ENCODE measurements around the gene PPP2R2C.
A peak's percentile ranks its signal among the peaks of the same experiment; 100 is the strongest.

The PPP2R2C gene

DNA sequence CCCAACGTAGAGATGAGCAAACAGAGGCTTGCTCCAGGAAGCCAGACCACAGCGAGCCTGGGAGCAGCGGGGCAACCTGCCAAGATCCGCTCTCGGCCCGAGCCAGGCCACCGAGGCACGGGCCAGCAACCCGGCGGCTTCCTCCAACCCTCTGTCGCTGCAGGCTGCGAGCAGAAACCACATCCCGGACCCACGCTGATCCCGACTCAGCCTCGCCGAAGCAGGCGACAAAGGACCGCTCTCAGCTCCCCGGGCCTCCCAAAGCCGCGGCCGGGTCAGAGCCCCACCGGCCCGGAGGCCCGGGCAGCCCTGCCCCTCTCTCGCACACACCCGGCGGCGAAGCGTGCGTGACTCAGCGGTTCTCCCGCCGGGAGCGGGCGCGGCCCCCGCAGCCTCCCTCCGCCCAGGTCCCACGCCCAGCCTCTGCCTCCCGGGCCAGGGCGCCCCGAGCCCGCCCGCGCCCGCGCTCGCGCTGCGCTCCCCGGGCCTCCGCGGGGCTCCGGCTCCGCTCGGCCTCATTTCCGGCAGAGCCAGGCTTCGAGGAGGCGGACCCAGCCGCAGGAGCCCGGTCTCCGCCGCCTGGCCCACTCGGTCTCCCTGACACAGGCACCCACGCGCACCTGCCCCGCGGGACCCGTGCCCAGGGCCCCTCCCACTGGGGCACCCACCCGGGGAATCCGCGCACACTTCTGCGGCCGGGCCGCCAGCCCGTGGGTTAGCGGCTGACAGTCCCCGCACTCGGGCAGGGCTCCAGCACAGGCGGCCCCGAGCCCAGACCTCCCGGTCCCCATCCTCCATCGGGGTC lies 1.7 kb downstream of the PPP2R2C start:
- in situ Hi-C loops (cut with MboI; ENCODE audit: low pct_unique_long_range_greater_than_20kb, low sequenced_read_pairs, unreplicated experiment) = no loop called here
- no peak for TF ChIP-seq CTCF (IDR thresholded peaks at IDR 0.05; ENCODE audit: extremely low read depth, insufficient read depth, missing control alignments)
- DNase-seq (ENCODE audit: low spot score) = peak; percentile 47

- TF ChIP-seq CTCF (IDR thresholded peaks at IDR 0.05; ENCODE audit: extremely low read depth, insufficient read depth, missing control alignments) = no peak
- in situ Hi-C loops (cut with MboI; ENCODE audit: low pct_unique_long_range_greater_than_20kb, low sequenced_read_pairs, unreplicated experiment) = no loop called here
- no peak for DNase-seq (ENCODE audit: low spot score)
Measured at GRCh38 chr4:6469898-6470501, 2.4 kb downstream of the PPP2R2C start.

GRCh38 chr4:6469144-6469543 lies 3.3 kb downstream of the PPP2R2C start:
- in situ Hi-C loops (cut with MboI; ENCODE audit: low pct_unique_long_range_greater_than_20kb, low sequenced_read_pairs, unreplicated experiment) = no loop called here
- TF ChIP-seq CTCF (IDR thresholded peaks at IDR 0.05; ENCODE audit: extremely low read depth, insufficient read depth, missing control alignments) = no peak
- no peak for DNase-seq (ENCODE audit: low spot score)

DNA sequence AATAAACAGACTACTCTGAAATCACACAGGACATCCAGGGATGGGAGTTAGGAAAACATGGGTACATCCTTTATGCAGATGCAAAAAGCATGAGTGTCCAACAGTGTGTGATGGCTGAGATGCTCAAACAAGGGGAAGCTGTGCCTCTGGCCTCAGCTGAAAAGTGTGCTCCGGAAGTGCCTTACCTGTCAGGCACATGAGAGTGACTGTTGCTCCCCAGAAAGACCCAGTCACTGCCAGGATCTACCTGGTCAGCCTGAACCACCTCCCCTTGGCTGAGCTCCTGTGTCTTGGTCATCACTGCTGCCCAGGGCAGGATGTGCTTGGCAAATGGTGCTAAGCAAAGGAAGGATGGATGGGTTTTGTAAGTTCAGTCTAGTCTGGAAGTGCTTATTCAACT lies 4.0 kb downstream of the PPP2R2C start:
- no peak for TF ChIP-seq CTCF (IDR thresholded peaks at IDR 0.05; ENCODE audit: extremely low read depth, insufficient read depth, missing control alignments)
- in situ Hi-C loops (cut with MboI; ENCODE audit: low pct_unique_long_range_greater_than_20kb, low sequenced_read_pairs, unreplicated experiment) = no loop called here

GRCh38 chr4:6467600-6467999 lies 4.8 kb downstream of the PPP2R2C start:
- in situ Hi-C loops (cut with MboI; ENCODE audit: low pct_unique_long_range_greater_than_20kb, low sequenced_read_pairs, unreplicated experiment) = no loop called here
- TF ChIP-seq CTCF (IDR thresholded peaks at IDR 0.05; ENCODE audit: extremely low read depth, insufficient read depth, missing control alignments) = no peak
- DNase-seq (ENCODE audit: low spot score) = no peak

More for the DNA sequence above, 4.0 kb downstream of the PPP2R2C start:
- no peak for DNase-seq (ENCODE audit: low spot score)

- no peak for DNase-seq (ENCODE audit: low spot score)
- no peak for TF ChIP-seq CTCF (IDR thresholded peaks at IDR 0.05; ENCODE audit: extremely low read depth, insufficient read depth, missing control alignments)
- in situ Hi-C loops (cut with MboI; ENCODE audit: low pct_unique_long_range_greater_than_20kb, low sequenced_read_pairs, unreplicated experiment) = no loop called here
Measured at GRCh38 chr4:6466756-6467381, 5.5 kb downstream of the PPP2R2C start.

All from GM13977 (cell line).